HepG2 (cell line): ENCODE results near the gene CAMK2G. TPM values are rescaled to one million over a fixed set of nuclear protein-coding genes. Genes with fewer than 3 reads are reported as not detected.

Experiments
- ATAC-seq: fragments of 200-7000 bp; cut with Tn5 transposase; 3 replicates; pipeline ENCODE4 v1.9.1; 2020; ENCODE audit warnings: mild to moderate bottlenecking, moderate library complexity
- BruUV-seq: library from RNA; stranded (reverse); fragments of 400-500 nt; replicated peaks from 2 replicates; lab custom pipeline; 2021; lab: Mats Ljungman, UMichigan
- CTCF ChIA-PET: fragments of 300-600 bp; formaldehyde crosslinking; extraction: SDS; loops from one replicate; lab custom pipeline; 2021; ENCODE audit warnings: low total read pairs, inconsistent platforms, low intra/inter-chr PET ratio; lab: Yijun Ruan, JAX
- POLR2A ChIA-PET: fragments of 350-600 bp; sonication (Branson Sonifier 250); formaldehyde crosslinking; loops from one replicate; lab custom pipeline; 2020; ENCODE audit warnings: antibody characterized with exemption, inconsistent platforms; lab: Yijun Ruan, JAX
- DNase-seq: peaks from one replicate; pipeline ENCODE4 v3.0.0-alpha.2; 2015; ENCODE audit warnings: low spot score
- FAIRE-seq: peaks from 3 replicates; lab custom pipeline; 2011; peaks lifted over from hg19 to GRCh38; lab: Jason Lieb, UNC
- H2AFZ ChIP-seq: one replicate; pipeline ENCODE4 v1.6.1; 2011; ENCODE audit warnings: low read length, inconsistent platforms
- H3K27ac ChIP-seq: fragments of 300-600 bp; 3 replicates; pipeline ENCODE4 v1.8.0; 2011; ENCODE audit warnings: mixed run types, mild to moderate bottlenecking, mixed read lengths, low read length, inconsistent platforms; ENCODE audit not compliant: insufficient read depth; ENCODE audit errors: extremely low read length
- H3K27me3 ChIP-seq, 2 experiments: fragments of 200-600 bp in 1 of 2; 2 replicates in 1 of 2; 3 replicates in 1 of 2; pipeline versions ENCODE4 v1.6.0 to v1.8.0; 2011; ENCODE audit warnings: low read length in 2 of 2, mild to moderate bottlenecking in 2 of 2, moderate library complexity in 2 of 2, inconsistent platforms in 1 of 2; ENCODE audit not compliant: insufficient read depth in 2 of 2, control insufficient read depth in 1 of 2
- H3K36me3 ChIP-seq, 2 experiments: fragments of 200-600 bp in 1 of 2; replicated peaks in 1 of 2; 2 replicates in 1 of 2; 3 replicates in 1 of 2; pipeline versions ENCODE4 v1.5.1 to v1.8.0; 2011; ENCODE audit warnings: low read length in 2 of 2, inconsistent platforms in 1 of 2; ENCODE audit not compliant: insufficient read depth in 2 of 2, control insufficient read depth in 1 of 2
- H3K4me1 ChIP-seq: 2 replicates; pipeline ENCODE4 v1.5.1; 2012; ENCODE audit warnings: low read length, inconsistent platforms; ENCODE audit not compliant: insufficient read depth
- H3K4me2 ChIP-seq: 2 replicates; pipeline ENCODE4 v1.6.0; 2011; ENCODE audit warnings: low read depth, low read length, inconsistent platforms
- H3K4me3 ChIP-seq, 3 experiments: fragments of 200-600 bp in 1 of 3; sonication (generic), shearing (Covaris generic) in 1 of 3; replicated peaks in 1 of 3; 2 replicates each; pipeline ENCODE4 v1.5.1; 2011 to 2016; ENCODE audit warnings: low read length in 3 of 3, inconsistent platforms in 2 of 3, low read depth in 2 of 3, mild to moderate bottlenecking in 2 of 3, control low read depth in 1 of 3, mixed read lengths in 1 of 3; ENCODE audit not compliant: insufficient read depth in 1 of 3
- H3K79me2 ChIP-seq: one replicate; pipeline ENCODE4 v1.6.1; 2011; ENCODE audit warnings: low read length, inconsistent platforms; ENCODE audit not compliant: insufficient read depth
- H3K9ac ChIP-seq: 2 replicates; pipeline ENCODE4 v1.6.0; 2011; ENCODE audit warnings: mild to moderate bottlenecking, low read depth, low read length, inconsistent platforms; ENCODE audit not compliant: insufficient read depth
- H3K9me3 ChIP-seq: 2 replicates; pipeline ENCODE4 v1.5.1; 2012; ENCODE audit warnings: mild to moderate bottlenecking, low read length
- H4K20me1 ChIP-seq: 2 replicates; pipeline ENCODE4 v1.6.0; 2011; ENCODE audit warnings: inconsistent platforms, mild to moderate bottlenecking, low read length, moderate library complexity; ENCODE audit not compliant: insufficient read depth
- ARID3A ChIP-seq: IDR thresholded peaks from 2 replicates; pipeline ENCODE4 v1.6.1; 2012; ENCODE audit warnings: low read depth, low read length, improper control_type of control experiment
- IRF2 ChIP-seq: IDR thresholded peaks from 2 replicates; pipeline ENCODE4 v1.6.1; 2018; ENCODE audit warnings: missing genetic modification reagents, missing compliant biosample characterization
- KLF12 ChIP-seq: sonication (generic); formaldehyde crosslinking; IDR thresholded peaks from 2 replicates; pipeline ENCODE4 v1.4.0; 2020; ENCODE audit warnings: missing genetic modification reagents, borderline replicate concordance
- MIXL1 ChIP-seq: IDR thresholded peaks from 2 replicates; pipeline ENCODE4 v1.6.1; 2016
- NR2C2 ChIP-seq: sonication (generic); formaldehyde crosslinking; IDR thresholded peaks from 2 replicates; pipeline ENCODE4 v1.4.0; 2020; ENCODE audit warnings: missing genetic modification reagents, mild to moderate bottlenecking, moderate library complexity, borderline replicate concordance
- NR2F6 ChIP-seq, 2 experiments: IDR thresholded peaks; 2 replicates each; pipeline ENCODE4 v1.6.1; 2016; ENCODE audit warnings: antibody characterized with exemption in 1 of 2, mild to moderate bottlenecking in 1 of 2
- USF2 ChIP-seq, 2 experiments: sonication (generic) in 1 of 2; formaldehyde crosslinking in 1 of 2; IDR thresholded peaks; 2 replicates each; pipeline versions ENCODE4 v1.5.1 to v1.6.1; 2011 to 2020; ENCODE audit warnings: borderline replicate concordance in 1 of 2, low read depth in 1 of 2, low read length in 1 of 2, mild to moderate bottlenecking in 1 of 2, missing genetic modification reagents in 1 of 2, moderate library complexity in 1 of 2
- ZFP36 ChIP-seq: fragments of 150-350 bp; IDR thresholded peaks from 2 replicates; pipeline ENCODE4 v1.6.1; 2018; ENCODE audit warnings: borderline replicate concordance, low read length, low read depth; ENCODE audit not compliant: partially characterized antibody
- ZNF292 ChIP-seq: sonication (generic); formaldehyde crosslinking; IDR thresholded peaks from 2 replicates; pipeline ENCODE4 v1.8.1; 2022; ENCODE audit warnings: mild to moderate bottlenecking, low read depth, missing genetic modification reagents, borderline replicate concordance
- ZNF484 ChIP-seq: sonication (generic); formaldehyde crosslinking; IDR thresholded peaks from 2 replicates; pipeline ENCODE4 v1.5.1; 2020; ENCODE audit warnings: mild to moderate bottlenecking, low read depth, missing genetic modification reagents, borderline replicate concordance
- ZSCAN5A ChIP-seq: sonication (generic); formaldehyde crosslinking; IDR thresholded peaks from 2 replicates; pipeline ENCODE4 v1.8.0; 2022; ENCODE audit warnings: mild to moderate bottlenecking, missing genetic modification reagents, borderline replicate concordance
- ZSCAN9 ChIP-seq: IDR thresholded peaks from 2 replicates; pipeline ENCODE4 v1.6.1; 2016; ENCODE audit warnings: borderline replicate concordance
- WGBS: methylation state at CpG from one replicate; pipeline ENCODE4 v1.1.6; 2017; ENCODE audit warnings: low lambda C conversion rate; 5-methylcytosine and 5-hydroxymethylcytosine counted together
- in situ Hi-C: cut with HindIII; loops from 2 replicates; pipeline ENCODE4 v1.10.0; 2017; ENCODE audit warnings: low pct_unique_long_range_greater_than_20kb; ENCODE audit not compliant: extremely low pct_ligation_motif_present
- intact Hi-C: fragments of 100-400 bp; cut with micrococcal nuclease; formaldehyde crosslinking; loops from one replicate; pipeline ENCODE4 v1.10.0; 2022; ENCODE audit not compliant: unreplicated experiment
- polyA plus RNA-seq, 8 experiments: library from polyadenylated mRNA; depleted of rRNA in 3 of 8; stranded (reverse) in 7 of 8; unstranded in 1 of 8; fragments of >200 nt; fragmentation: Illumina TruSeq in 4 of 8; extraction: Trizol in 4 of 8; gene quantifications; 2 replicates each; pipeline versions ENCODE4 v1.2.1 to v1.2.3, GENCODE V29; 2011 to 2016; ENCODE audit warnings: low read depth in 4 of 8, missing spikeins in 1 of 8, mixed read lengths in 1 of 8; ENCODE audit not compliant: insufficient read depth in 1 of 8
- total RNA-seq, 5 experiments: library from RNA; depleted of rRNA; stranded (reverse); fragments of >200 nt; fragmentation: Illumina TruSeq; extraction: Trizol; gene quantifications; 2 replicates each; pipeline ENCODE4 v1.2.3, GENCODE V29; 2016; ENCODE audit warnings: low read depth in 1 of 5

CAMK2G gene
- total and polyA plus RNA-seq, 2 of the 13 experiments (the other 11 are each of a cell fraction or from before 2014, with no cell fraction given), result 15.9 to 18.8 TPM

- BruUV-seq, result no TSS peak
- WGBS, result 53% methylated on average over 5 of the region's 5 CpGs
- H3K36me3 ChIP-seq, result no peaks in the 10 kb centered on the region
These were observed 42.6 kb upstream of the CAMK2G start for GRCh38 chr10:73916761-73917470.

More at GRCh38 chr10:73916761-73917470, 42.6 kb upstream of the CAMK2G start:
- H3K9me3 ChIP-seq, result no peaks in the 10 kb centered on the region
- ChIA-PET POLR2A (no interaction called here), CTCF (no interaction called here)
- peaks cover 0 to 10% of the 10 kb centered on the region in 2 experiments; a peak in 4 of 5 replicates for H3K27me3 ChIP-seq
- H4K20me1 ChIP-seq, result no peaks in the 10 kb centered on the region
- intact Hi-C loops, result no loop called here
- H2AFZ ChIP-seq, result no peak overlapping the region
- FAIRE-seq (no peak), ATAC-seq (no peak; the same call in 2 of the 3 replicates), DNase-seq (no peak)
- in situ Hi-C loops, result no loop called here
- no peak overlapping the region for H3K4me3 ChIP-seq
- H3K4me2 ChIP-seq, result peak overlapping the region; percentile 36
- TF ChIP-seq ZFP36, result no peak
- TF ChIP-seq NR2C2 (CRISPR knock-in tag), result 0 out of 2 replicates have a peak, but pooled peaks have one; percentile 35
- TF ChIP-seq ZNF484 (CRISPR knock-in tag), result no peak
- TF ChIP-seq ARID3A, result no peak
- TF ChIP-seq KLF12 (CRISPR knock-in tag), result no peak
- no peak for TF ChIP-seq ZSCAN9 (CRISPR knock-in tag)
- TF ChIP-seq ZSCAN5A (CRISPR knock-in tag), result no peak
- TF ChIP-seq ZNF292 (CRISPR knock-in tag), result no peak
- peak; percentile 49; the same call in 1 of the 2 replicates for TF ChIP-seq NR2F6 (IDR thresholded peaks at IDR 0.05)
- TF ChIP-seq NR2F6 (CRISPR knock-in tag; IDR thresholded peaks at IDR 0.05), result peak; percentile 47; the same call in 1 of the 2 replicates
- no peak for TF ChIP-seq MIXL1 (CRISPR knock-in tag)
- TF ChIP-seq IRF2 (CRISPR knock-in tag), result 0 out of 2 replicates have a peak, but pooled peaks have one; percentile 38
- TF ChIP-seq USF2 (IDR thresholded peaks at IDR 0.05; ENCODE audit: low read depth, low read length), result peak; percentile 47; the same call in 1 of the 2 replicates
- peak; percentile 63; the same call in 1 of the 2 replicates for TF ChIP-seq USF2 (CRISPR knock-in tag; IDR thresholded peaks at IDR 0.05; ENCODE audit: borderline replicate concordance)
- no peak overlapping the region for H3K9ac ChIP-seq
- H3K4me1 ChIP-seq, result no peaks in the 10 kb centered on the region; the same call in 1 of the 2 replicates
- no peaks in the 10 kb centered on the region for H3K79me2 ChIP-seq
- no peak overlapping the region for H3K27ac ChIP-seq
